ENCODE measurements around the gene SIRT3.
A peak's percentile ranks its signal among the peaks of the same experiment; 100 is the strongest.
"Not testable (repeated sequence)": the region's sequence is repeated elsewhere in the genome, so short reads cannot be mapped to it uniquely, and the experiment has no call there.

SIRT3 gene

GRCh38 chr11:198236-198806 lies 37.8 kb downstream of the SIRT3 start:
- H3K4me3 ChIP-seq (ENCODE audit: low read depth, low read length): no peak overlapping the region
- no peak for DNase-seq (ENCODE audit: low read depth)
- no peak for TF ChIP-seq CTCF (IDR thresholded peaks at IDR 0.05; ENCODE audit: control insufficient read depth, extremely low read depth, insufficient read depth)

- H3K4me3 ChIP-seq (ENCODE audit: low read depth, low read length): no peak overlapping the region
- DNase-seq (ENCODE audit: low read depth): no peak
- TF ChIP-seq CTCF (IDR thresholded peaks at IDR 0.05; ENCODE audit: control insufficient read depth, extremely low read depth, insufficient read depth): no peak
Measured at GRCh38 chr11:197741-198235, 38.4 kb downstream of the SIRT3 start.

GRCh38 chr11:196786-197731 lies 39.1 kb downstream of the SIRT3 start:
- TF ChIP-seq CTCF (IDR thresholded peaks at IDR 0.05; ENCODE audit: control insufficient read depth, extremely low read depth, insufficient read depth): no peak
- no peak for DNase-seq (ENCODE audit: low read depth)

GRCh38 chr11:193481-193880 lies 42.7 kb downstream of the SIRT3 start:
- DNase-seq (ENCODE audit: low read depth); H3K4me3 ChIP-seq (ENCODE audit: low read depth, low read length): not testable (repeated sequence)

More at GRCh38 chr11:196786-197731, 39.1 kb downstream of the SIRT3 start:
- no peak overlapping the region for H3K4me3 ChIP-seq (ENCODE audit: low read depth, low read length)

GRCh38 chr11:192674-193128 lies 43.4 kb downstream of the SIRT3 start, which contains the start of gene SCGB1C1:
SCGB1C1 (plus strand) TSS chr11:193078; CDS start chr11:193100, 22 bp downstream.
- H3K4me3 ChIP-seq (ENCODE audit: low read depth, low read length); DNase-seq (ENCODE audit: low read depth): not testable (repeated sequence)

- not testable (repeated sequence) for DNase-seq (ENCODE audit: low read depth); H3K4me3 ChIP-seq (ENCODE audit: low read depth, low read length)
- peak; percentile 28; the same call in 1 of the 2 replicates for TF ChIP-seq CTCF (IDR thresholded peaks at IDR 0.05; ENCODE audit: control insufficient read depth, extremely low read depth, insufficient read depth)
Measured at GRCh38 chr11:191490-192478, 44.4 kb downstream of the SIRT3 start.

GRCh38 chr11:190546-190945 lies 45.6 kb downstream of the SIRT3 start:
- not testable (repeated sequence) for H3K4me3 ChIP-seq (ENCODE audit: low read depth, low read length); DNase-seq (ENCODE audit: low read depth)
